ENCODE results near the gene CXorf58.
A peak's percentile ranks its signal among the peaks of the same experiment; 100 is the strongest.
"Not testable (repeated sequence)": the region's sequence is repeated elsewhere in the genome, so short reads cannot be mapped to it uniquely, and the experiment has no call there.

Gene CXorf58

GRCh38 chrX:23953908-23954269 lies 46.1 kb downstream of the CXorf58 start:
- Histone ChIP-seq H3K27me3 (ENCODE audit: insufficient read depth, poor library complexity, severe bottlenecking) (no peaks in the 10 kb centered on the region), H3K27ac (replicated peaks) (peak overlapping the region; percentile 82), H3K4me3 (replicated peaks; ENCODE audit: insufficient read depth, low read length) (no peak overlapping the region)
- peak in 1 of 2 experiments; percentile 16 for DNase-seq (ENCODE audit: low read depth in 1 of 2, low spot score in 1 of 2)
- TF ChIP-seq POLR2AphosphoS5 (IDR thresholded peaks at IDR 0.05; ENCODE audit: low read depth) = no peak

GRCh38 chrX:23954396-23954795 lies 46.6 kb downstream of the CXorf58 start:
- H3K27me3 ChIP-seq (ENCODE audit: insufficient read depth, poor library complexity, severe bottlenecking) = no peaks in the 10 kb centered on the region
- TF ChIP-seq SPI1 (IDR thresholded peaks at IDR 0.05; ENCODE audit: borderline replicate concordance, low read depth) = no peak
- no peak for TF ChIP-seq REST (IDR thresholded peaks at IDR 0.05; ENCODE audit: insufficient replicate concordance, low read depth)
- TF ChIP-seq POLR2AphosphoS5 (IDR thresholded peaks at IDR 0.05; ENCODE audit: low read depth) = no peak
- TF ChIP-seq GABPA (IDR thresholded peaks at IDR 0.05; ENCODE audit: low read depth) = no peak
- TF ChIP-seq CTCF (IDR thresholded peaks at IDR 0.05; ENCODE audit: insufficient read depth, low read length) = no peak
- no peak for DNase-seq (ENCODE audit: low read depth in 1 of 2, low spot score in 1 of 2)
- H3K27ac ChIP-seq (replicated peaks) = peak overlapping the region; percentile 17; the same call in 1 of the 2 replicates
- H3K4me3 ChIP-seq (replicated peaks; ENCODE audit: insufficient read depth, low read length) = no peak overlapping the region

- DNase-seq (ENCODE audit: low read depth in 1 of 2, low spot score in 1 of 2) = peak; percentile 73 to 86
- Histone ChIP-seq H3K4me3 (replicated peaks; ENCODE audit: insufficient read depth, low read length) (no peak overlapping the region), H3K27ac (replicated peaks) (peak overlapping the region; percentile 77), H3K27me3 (ENCODE audit: insufficient read depth, poor library complexity, severe bottlenecking) (no peaks in the 10 kb centered on the region)
- TF ChIP-seq CTCF (IDR thresholded peaks at IDR 0.05; ENCODE audit: insufficient read depth, low read length) (no peak), POLR2AphosphoS5 (IDR thresholded peaks at IDR 0.05; ENCODE audit: low read depth) (peak; percentile 28; the same call in 1 of the 2 replicates)
These were observed 52.0 kb downstream of the CXorf58 start for GRCh38 chrX:23959781-23960180.

GRCh38 chrX:23964191-23964590 lies 56.4 kb downstream of the CXorf58 start:
- TF ChIP-seq CTCF (IDR thresholded peaks at IDR 0.05; ENCODE audit: insufficient read depth, low read length) (no peak), GABPA (IDR thresholded peaks at IDR 0.05; ENCODE audit: low read depth) (no peak), REST (IDR thresholded peaks at IDR 0.05; ENCODE audit: insufficient replicate concordance, low read depth) (no peak), POLR2AphosphoS5 (IDR thresholded peaks at IDR 0.05; ENCODE audit: low read depth) (no peak), SPI1 (IDR thresholded peaks at IDR 0.05; ENCODE audit: borderline replicate concordance, low read depth) (no peak)
- H3K27ac ChIP-seq (replicated peaks) = no peak overlapping the region
- no peak for DNase-seq (ENCODE audit: low read depth in 1 of 2, low spot score in 1 of 2)
- H3K27me3 ChIP-seq (ENCODE audit: insufficient read depth, poor library complexity, severe bottlenecking) = no peaks in the 10 kb centered on the region
- no peak overlapping the region for H3K4me3 ChIP-seq (replicated peaks; ENCODE audit: insufficient read depth, low read length)

GRCh38 chrX:23965630-23966029 lies 57.8 kb downstream of the CXorf58 start:
- H3K27ac ChIP-seq (replicated peaks); DNase-seq (ENCODE audit: low read depth in 1 of 2, low spot score in 1 of 2); H3K4me3 ChIP-seq (replicated peaks; ENCODE audit: insufficient read depth, low read length); H3K27me3 ChIP-seq (ENCODE audit: insufficient read depth, poor library complexity, severe bottlenecking): not testable (repeated sequence)
